Glomerular visceral epithelial cell (primary cell): ENCODE measurements around the gene MAZ.

ENCODE experiments used
- DNase-seq: peaks from one replicate; pipeline ENCODE4 v3.0.0-alpha.2; 2016; ENCODE audit errors: extremely low spot score

Gene MAZ

DNA sequence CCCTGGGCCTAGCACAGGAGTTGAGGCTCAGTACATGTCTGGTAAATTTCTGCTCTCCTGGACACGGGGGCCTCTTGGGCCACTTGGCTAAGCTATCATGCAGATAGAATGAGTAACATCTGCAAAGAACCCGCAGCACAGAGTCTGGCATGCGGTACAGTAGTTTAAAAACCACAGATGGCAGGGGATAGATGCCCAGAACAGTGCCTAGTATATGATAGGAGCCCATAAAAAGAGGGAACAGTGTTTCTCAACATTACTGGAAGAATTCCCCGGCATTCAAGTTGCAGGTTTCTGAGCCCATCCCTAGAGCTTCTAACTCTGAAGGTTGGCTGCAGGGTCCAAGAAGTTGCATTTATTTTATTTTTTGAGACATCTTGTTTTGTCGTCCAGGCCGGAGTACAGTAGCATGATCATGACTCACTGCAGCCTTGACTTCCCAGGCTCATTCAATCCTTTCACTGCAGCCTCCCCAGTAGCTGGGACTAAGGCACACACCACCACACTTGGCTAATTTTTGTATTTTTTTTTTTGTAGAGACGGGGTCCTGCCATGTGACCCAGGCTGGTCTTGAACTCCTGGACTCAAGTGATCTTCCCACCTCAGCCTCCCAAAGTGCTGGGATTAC lies 50.9 kb downstream of the MAZ start:
- DNase-seq = peak; percentile 63

DNA sequence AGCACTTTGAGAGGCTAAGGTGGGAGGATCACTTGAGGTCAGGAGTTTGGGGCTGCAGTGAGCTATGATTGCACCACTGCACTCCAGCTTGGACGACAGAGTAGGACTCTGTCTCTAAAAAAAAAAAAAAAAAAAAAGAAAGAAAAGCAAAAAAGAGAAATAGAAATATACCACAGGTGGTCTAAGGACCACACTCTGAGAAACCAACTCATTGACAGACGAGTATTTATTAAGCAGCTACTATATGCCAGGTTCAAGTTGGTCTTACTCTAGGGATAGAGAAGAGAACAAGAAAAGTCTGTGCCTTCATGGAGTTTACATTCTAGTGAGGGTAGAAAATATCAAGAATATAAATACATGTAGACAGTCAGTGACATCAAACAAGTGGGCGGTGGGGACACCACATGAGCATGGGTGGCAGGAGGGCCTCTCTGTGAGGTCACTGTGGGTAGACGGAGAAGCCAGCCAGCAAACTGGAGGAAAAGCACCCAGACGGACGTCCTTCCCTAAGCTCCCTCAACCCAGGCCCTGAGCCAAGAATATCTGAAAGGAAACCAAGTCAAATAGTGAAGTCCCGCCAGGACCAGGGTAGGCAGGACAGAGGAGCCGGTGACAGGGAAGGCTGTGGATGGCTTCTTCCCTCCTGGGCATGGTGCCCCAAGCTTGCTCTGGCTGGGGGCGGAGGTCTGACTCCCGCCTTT lies 52.0 kb downstream of the MAZ start:
- no peak for DNase-seq

DNA sequence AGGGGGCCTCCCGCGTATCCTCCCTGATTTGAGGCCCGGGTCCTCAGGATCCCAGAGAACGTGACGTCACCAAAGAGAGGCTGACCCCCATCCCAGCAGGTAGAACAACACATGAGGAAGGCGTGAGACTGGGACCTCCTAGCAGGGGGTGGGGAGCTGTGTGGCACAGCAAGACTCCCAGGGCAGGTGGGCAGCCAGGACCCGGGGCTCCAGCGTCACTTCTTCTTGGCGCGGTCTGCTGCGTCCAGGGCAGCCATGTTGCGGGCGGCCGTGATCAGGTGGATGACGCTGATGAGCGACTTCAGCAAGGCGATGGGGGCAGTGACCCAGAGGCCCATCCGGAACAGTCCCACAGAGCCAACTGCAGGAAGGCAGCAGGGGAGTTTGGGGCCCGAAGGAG lies 52.6 kb downstream of the MAZ start:
- no peak for DNase-seq

DNA sequence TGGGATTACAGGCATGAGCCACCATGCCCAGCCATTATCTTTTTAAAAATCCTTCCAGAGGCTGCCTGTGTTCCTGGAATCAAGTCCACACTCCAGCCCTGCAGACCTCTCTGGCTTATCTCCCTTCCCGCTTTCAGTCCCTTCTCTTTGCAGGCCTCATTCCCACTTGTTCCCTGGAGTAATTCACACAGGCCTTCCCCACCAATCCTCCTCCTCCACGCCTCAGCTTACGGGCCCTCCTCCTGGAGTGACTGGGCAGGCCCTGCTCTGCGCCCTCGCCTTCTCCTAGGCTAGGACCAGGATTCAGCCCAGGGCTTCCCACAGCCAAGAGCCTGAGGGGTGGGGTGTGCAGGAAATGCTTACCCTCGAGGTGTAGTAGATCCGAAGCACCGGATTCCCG lies 53.9 kb downstream of the MAZ start:
- no peak for DNase-seq
